MM.1S (cell line): ENCODE results near the gene DNAJC17.

Experiments used
- EZH2 ChIP-seq: fragments of 300-600 bp; sonication (generic); optimal IDR thresholded peaks from 2 replicates; pipeline ENCODE3; 2017; ENCODE audit warnings: low read depth, mild to moderate bottlenecking, antibody characterized with exemption, low read length, mixed read lengths
- EZH2phosphoT487 ChIP-seq: fragments of 300-600 bp; sonication (generic); IDR thresholded peaks from 2 replicates; pipeline ENCODE4 v1.6.1; 2018; ENCODE audit warnings: antibody characterized with exemption, low read length
- TF ChIP-seq, protein P1 (sequence below): fragments of 300-600 bp; sonication (generic); IDR thresholded peaks from 2 replicates; pipeline ENCODE4 v1.5.1; 2016; ENCODE audit warnings: antibody characterized with exemption, low read length, mixed read lengths

DNA sequence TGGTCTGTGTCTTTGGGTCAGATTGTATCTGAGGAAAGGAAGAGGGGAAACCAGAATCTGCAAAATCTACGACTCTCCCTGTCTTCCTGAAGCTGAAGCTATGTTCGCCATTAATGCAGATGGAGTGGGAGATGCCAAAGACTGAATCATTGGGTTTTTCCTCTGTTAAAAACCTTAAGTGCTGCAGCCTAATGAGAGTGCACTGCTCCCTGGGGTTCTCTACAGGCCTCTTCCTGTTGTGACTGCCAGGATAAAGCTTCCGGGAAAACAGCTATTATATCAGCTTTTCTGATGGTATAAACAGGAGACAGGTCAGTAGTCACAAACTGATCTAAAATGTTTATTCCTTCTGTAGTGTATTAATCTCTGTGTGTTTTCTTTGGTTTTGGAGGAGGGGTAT, 76.2 kb downstream of the DNAJC17 start:
- TF ChIP-seq, protein P1, sequence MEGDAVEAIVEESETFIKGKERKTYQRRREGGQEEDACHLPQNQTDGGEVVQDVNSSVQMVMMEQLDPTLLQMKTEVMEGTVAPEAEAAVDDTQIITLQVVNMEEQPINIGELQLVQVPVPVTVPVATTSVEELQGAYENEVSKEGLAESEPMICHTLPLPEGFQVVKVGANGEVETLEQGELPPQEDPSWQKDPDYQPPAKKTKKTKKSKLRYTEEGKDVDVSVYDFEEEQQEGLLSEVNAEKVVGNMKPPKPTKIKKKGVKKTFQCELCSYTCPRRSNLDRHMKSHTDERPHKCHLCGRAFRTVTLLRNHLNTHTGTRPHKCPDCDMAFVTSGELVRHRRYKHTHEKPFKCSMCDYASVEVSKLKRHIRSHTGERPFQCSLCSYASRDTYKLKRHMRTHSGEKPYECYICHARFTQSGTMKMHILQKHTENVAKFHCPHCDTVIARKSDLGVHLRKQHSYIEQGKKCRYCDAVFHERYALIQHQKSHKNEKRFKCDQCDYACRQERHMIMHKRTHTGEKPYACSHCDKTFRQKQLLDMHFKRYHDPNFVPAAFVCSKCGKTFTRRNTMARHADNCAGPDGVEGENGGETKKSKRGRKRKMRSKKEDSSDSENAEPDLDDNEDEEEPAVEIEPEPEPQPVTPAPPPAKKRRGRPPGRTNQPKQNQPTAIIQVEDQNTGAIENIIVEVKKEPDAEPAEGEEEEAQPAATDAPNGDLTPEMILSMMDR, result no peak
- TF ChIP-seq EZH2 (no peak), EZH2phosphoT487 (no peak)
